GM23248 (cell line): ENCODE data around the gene PDGFB. TPM values are rescaled to one million over a fixed set of nuclear protein-coding genes. Genes with fewer than 3 reads are reported as not detected.

ENCODE experiments used
- DNase-seq: peaks from one replicate; pipeline ENCODE4 v3.0.0-alpha.2; 2015
- H2AFZ ChIP-seq: fragments of 200-600 bp; sonication (generic); 2 replicates; pipeline ENCODE4 v1.6.1; 2016; ENCODE audit warnings: antibody characterized with exemption
- H3F3A ChIP-seq: fragments of 200-600 bp; sonication (generic); 2 replicates; pipeline ENCODE4 v1.6.1; 2016; ENCODE audit warnings: mild to moderate bottlenecking, antibody characterized with exemption, mixed run types; ENCODE audit not compliant: insufficient read depth
- H3K27ac ChIP-seq: fragments of 200-600 bp; sonication (generic); 2 replicates; pipeline ENCODE4 v1.5.1; 2016; ENCODE audit warnings: mild to moderate bottlenecking
- H3K27me3 ChIP-seq: fragments of 200-600 bp; sonication (generic); replicated peaks from 2 replicates; pipeline ENCODE4 v1.6.1; 2016; ENCODE audit warnings: mild to moderate bottlenecking; ENCODE audit not compliant: insufficient read depth
- H3K36me3 ChIP-seq: fragments of 200-600 bp; sonication (generic); 2 replicates; pipeline ENCODE4 v1.6.1; 2016; ENCODE audit warnings: low read depth, mild to moderate bottlenecking
- H3K4me1 ChIP-seq: fragments of 200-600 bp; sonication (generic); 2 replicates; pipeline ENCODE4 v1.6.1; 2016; ENCODE audit warnings: mild to moderate bottlenecking; ENCODE audit not compliant: insufficient read depth
- H3K4me2 ChIP-seq: fragments of 200-600 bp; sonication (generic); one replicate; pipeline ENCODE4 v1.6.1; 2016; ENCODE audit warnings: mild to moderate bottlenecking; ENCODE audit not compliant: unreplicated experiment
- H3K4me3 ChIP-seq: fragments of 200-600 bp; sonication (generic); 2 replicates; pipeline ENCODE4 v1.5.1; 2016; ENCODE audit warnings: mild to moderate bottlenecking
- H3K79me2 ChIP-seq: fragments of 200-600 bp; sonication (generic); 2 replicates; pipeline ENCODE4 v1.6.1; 2016; ENCODE audit warnings: mild to moderate bottlenecking; ENCODE audit not compliant: insufficient read depth
- H3K9ac ChIP-seq: fragments of 200-600 bp; sonication (generic); 2 replicates; pipeline ENCODE4 v1.6.1; 2016; ENCODE audit warnings: mild to moderate bottlenecking
- H3K9me2 ChIP-seq: fragments of 200-600 bp; sonication (generic); 2 replicates; pipeline ENCODE4 v1.6.1; 2016; ENCODE audit warnings: mixed run types, mild to moderate bottlenecking, moderate library complexity; ENCODE audit not compliant: insufficient read depth
- H3K9me3 ChIP-seq: fragments of 200-600 bp; sonication (generic); one replicate; pipeline ENCODE4 v1.6.1; 2017; ENCODE audit warnings: low read depth
- H4K20me1 ChIP-seq: fragments of 200-600 bp; sonication (generic); 2 replicates; pipeline ENCODE4 v1.6.0; 2016; ENCODE audit not compliant: insufficient read depth
- EZH2 ChIP-seq: fragments of 200-600 bp; sonication (generic); IDR thresholded peaks from 2 replicates; pipeline ENCODE4 v1.6.1; 2018; ENCODE audit warnings: antibody characterized with exemption, mild to moderate bottlenecking; ENCODE audit not compliant: insufficient read depth, poor library complexity, severe bottlenecking
- EZH2phosphoT487 ChIP-seq: fragments of 200-600 bp; sonication (generic); IDR thresholded peaks from 2 replicates; pipeline ENCODE4 v1.6.1; 2018; ENCODE audit warnings: antibody characterized with exemption, moderate library complexity, mild to moderate bottlenecking, low read depth; ENCODE audit not compliant: insufficient read depth
- WGBS, 2 experiments: methylation state at CpG; one replicate each; pipeline ENCODE4 v1.1.6; 2015 to 2017; ENCODE audit warnings: low lambda C conversion rate in 2 of 2, low coverage in 1 of 2; ENCODE audit errors: missing lambda C conversion rate in 2 of 2; 5-methylcytosine and 5-hydroxymethylcytosine counted together
- in situ Hi-C: fragments of 300-500 bp; cut with MboI; formaldehyde crosslinking; loops from 2 replicates; pipeline ENCODE4 v1.15.0; 2020
- polyA plus RNA-seq: library from polyadenylated mRNA; unstranded; fragments of >200 nt; fragmentation: Nextera tagmentation; extraction: Ambion mirVana; gene quantifications from 2 replicates; pipeline ENCODE4 v1.2.1, GENCODE V29; 2016
- total RNA-seq: library from RNA; depleted of rRNA; stranded (reverse); fragments of >200 nt; shearing (Covaris generic); gene quantifications from 2 replicates; pipeline ENCODE4 v1.2.3, GENCODE V29; 2014; rRNA removed

Gene PDGFB
- not detected in 2 replicates for total RNA-seq
- polyA plus RNA-seq = 0.14 and 0.49 TPM in 2 replicates

DNA sequence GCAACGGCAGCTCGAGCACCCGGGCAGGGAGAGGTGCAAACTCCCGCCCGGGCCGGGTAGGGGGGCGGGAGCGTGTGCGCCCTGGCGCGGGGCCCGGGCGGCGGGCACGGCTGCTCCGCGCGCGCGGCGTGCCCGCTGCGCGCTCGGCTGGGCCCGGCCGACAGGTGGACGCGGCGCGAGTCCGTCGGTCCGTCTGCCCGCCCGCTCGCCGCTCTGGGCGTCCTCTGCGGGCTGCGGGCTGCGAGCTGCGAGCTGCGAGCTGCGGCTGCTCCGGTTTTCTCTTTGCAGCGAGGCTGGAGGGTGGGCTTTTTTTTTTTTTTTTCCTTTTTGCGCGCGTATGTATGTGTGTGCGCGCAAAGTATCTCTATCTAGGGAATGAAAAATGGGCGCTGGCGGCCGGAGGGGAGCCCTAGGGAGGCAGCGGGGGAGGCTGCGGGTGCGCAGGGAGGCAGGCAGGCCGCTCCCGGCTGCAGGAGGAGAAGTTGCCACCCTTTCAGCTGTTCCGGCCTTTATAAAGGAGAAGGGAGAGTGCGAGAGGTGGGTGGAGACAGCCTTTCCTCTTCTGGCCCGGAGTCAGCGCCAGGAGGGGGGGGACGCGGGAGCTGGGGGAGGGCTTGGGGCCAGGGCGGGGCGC, at the start of gene PDGFB:
PDGFB (minus strand) TSS at position 487 of the 634 bp plus-strand sequence. CDS start 1,019 bp downstream, outside the sequence.
- Histone ChIP-seq H3K27me3 (peaks cover 38% of the 10 kb centered on the region), H3K9me2 (no peaks in the 10 kb centered on the region), H3K27ac (no peak within 1 kb of the TSS), H3K4me3 (peak within 1 kb of the TSS; percentile 51), H3K36me3 (no peaks in the 10 kb centered on the region), H2AFZ (no peak within 1 kb of the TSS), H3K79me2 (no peaks in the 10 kb centered on the region), H3K4me1 (peaks cover 12% of the 10 kb centered on the region; the same call in 1 of the 2 replicates), H3F3A (no peaks in the 10 kb centered on the region), H4K20me1 (no peaks in the 10 kb centered on the region), H3K4me2 (peak within 1 kb of the TSS; percentile 35), H3K9ac (no peak within 1 kb of the TSS), H3K9me3 (no peaks in the 10 kb centered on the region)
- 2 to 4% methylated on average over 41 to 54 of the region's 68 CpGs for WGBS, 2 experiments
- TF ChIP-seq EZH2 = no peak
- TF ChIP-seq EZH2phosphoT487 = no peak
- peak; percentile 35 for DNase-seq
- in situ Hi-C loops = no loop called here

DNA sequence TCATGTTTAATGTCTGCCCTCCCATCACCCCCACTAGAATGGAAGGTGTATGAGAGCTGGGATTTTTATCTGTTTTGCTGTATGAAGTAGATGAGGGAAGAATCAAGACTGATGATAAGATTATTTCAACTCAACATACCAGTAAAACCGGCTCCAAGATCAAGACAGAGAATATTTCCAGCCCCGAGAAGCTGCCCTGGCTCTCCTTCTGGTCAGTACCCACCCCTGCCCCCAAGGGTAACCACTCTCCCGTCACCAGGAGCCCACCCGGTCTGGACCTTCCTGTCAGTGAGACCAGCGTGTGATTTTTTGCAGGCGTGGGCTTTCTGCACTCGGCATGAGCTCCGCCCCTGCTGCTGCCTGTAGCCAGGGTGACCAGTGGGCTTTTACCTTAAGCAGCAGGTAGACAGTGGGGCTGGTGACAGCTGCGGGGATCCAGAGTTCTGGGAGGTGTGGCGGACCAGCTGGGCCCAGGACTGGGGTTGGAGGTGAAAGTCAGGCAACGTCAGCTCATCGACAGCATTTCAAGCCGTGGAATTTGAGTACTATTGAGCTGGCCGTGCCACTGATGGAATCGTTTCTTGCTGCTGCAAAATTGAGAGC, 49.1 kb upstream of the PDGFB start:
- Histone ChIP-seq H3K4me1 (peaks cover 6% of the 10 kb centered on the region), H3K27ac (no peak overlapping the region)
- 83 to 84% methylated on average over 15 of the region's 15 CpGs for WGBS, 2 experiments

DNA sequence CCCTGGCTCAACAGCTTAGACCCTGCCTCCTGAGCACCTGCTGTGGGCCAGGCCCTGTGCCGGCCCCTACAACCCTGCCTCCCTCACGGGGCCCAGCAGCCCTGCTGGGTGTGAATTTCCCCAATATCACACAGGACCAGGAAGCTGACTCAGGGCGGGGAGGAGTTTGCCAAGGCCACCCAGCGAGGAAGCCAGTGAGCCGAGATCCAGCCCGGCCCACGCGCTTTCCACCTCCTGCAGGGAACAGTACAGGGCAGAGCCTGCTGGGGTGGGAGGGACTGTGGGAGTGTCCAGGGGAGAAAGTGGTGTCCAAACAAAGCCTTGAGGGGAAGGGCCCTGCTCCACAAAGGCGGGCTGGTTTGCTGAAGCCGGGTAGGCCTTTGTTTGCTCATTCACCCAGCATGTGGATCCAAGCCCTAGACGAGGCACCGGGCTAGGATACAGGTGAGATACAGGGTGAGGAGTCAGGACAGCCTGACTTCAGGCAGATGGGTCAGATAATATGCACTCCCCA, 47.8 kb upstream of the PDGFB start:
- 11% methylated on average over 12 of the region's 12 CpGs for WGBS, 2 experiments
- no peaks in the 10 kb centered on the region for H3K9me3 ChIP-seq
- H3K27ac ChIP-seq = peak overlapping the region; percentile 35
- H3K4me1 ChIP-seq = peaks cover 6% of the 10 kb centered on the region
- no peaks in the 10 kb centered on the region for H3K9me2 ChIP-seq
- H3K36me3 ChIP-seq = no peaks in the 10 kb centered on the region
- H3K4me3 ChIP-seq = no peak overlapping the region
- peak; percentile 95 for DNase-seq
- peak overlapping the region; percentile 57 for H3K4me2 ChIP-seq
- H3K9ac ChIP-seq = peak overlapping the region; percentile 40
- peak overlapping the region; percentile 0 for H2AFZ ChIP-seq
- in situ Hi-C loops = no loop called here
- no peak for TF ChIP-seq EZH2
- TF ChIP-seq EZH2phosphoT487 = no peak
- no peaks in the 10 kb centered on the region for H3K79me2 ChIP-seq
- no peaks in the 10 kb centered on the region for H4K20me1 ChIP-seq
- no peaks in the 10 kb centered on the region for H3F3A ChIP-seq
- H3K27me3 ChIP-seq = no peaks in the 10 kb centered on the region

More for the DNA sequence above, 49.1 kb upstream of the PDGFB start:
- Histone ChIP-seq H3K4me3 (no peak overlapping the region), H3K36me3 (no peaks in the 10 kb centered on the region), H3K79me2 (no peaks in the 10 kb centered on the region), H3K9me2 (no peaks in the 10 kb centered on the region), H3K9me3 (no peaks in the 10 kb centered on the region), H3K9ac (no peak overlapping the region), H3F3A (no peaks in the 10 kb centered on the region), H4K20me1 (no peaks in the 10 kb centered on the region), H3K4me2 (no peak overlapping the region), H3K27me3 (no peaks in the 10 kb centered on the region), H2AFZ (no peak overlapping the region)
- no peak for TF ChIP-seq EZH2
- no peak for TF ChIP-seq EZH2phosphoT487
- DNase-seq = no peak
- in situ Hi-C loops = no loop called here

DNA sequence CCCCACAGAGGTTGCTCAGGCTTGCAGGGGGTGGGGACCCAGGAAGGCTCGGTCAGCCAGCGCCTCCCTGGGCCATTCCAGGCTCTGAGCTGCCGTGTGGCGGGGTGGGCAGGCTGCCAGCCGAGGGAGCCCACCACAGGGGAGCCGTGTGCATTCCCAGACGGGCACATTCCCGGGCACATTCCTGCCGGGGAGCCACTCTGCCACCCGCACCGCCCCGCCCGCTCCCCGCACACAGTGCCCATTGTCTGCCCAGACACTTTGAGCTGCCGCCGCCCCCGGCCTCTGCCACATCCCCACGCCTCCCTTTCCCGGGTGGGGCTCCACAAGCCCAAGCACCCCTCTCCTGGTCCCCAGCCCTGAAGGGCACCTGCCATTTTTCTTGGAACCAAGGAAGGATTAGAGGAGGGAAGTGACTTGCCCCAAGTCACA, 47.3 kb upstream of the PDGFB start:
- Histone ChIP-seq H4K20me1 (no peaks in the 10 kb centered on the region), H3K9ac (peak overlapping the region; percentile 40), H3K27me3 (no peaks in the 10 kb centered on the region), H3K4me1 (peaks cover 6% of the 10 kb centered on the region), H3K27ac (peak overlapping the region; percentile 35), H3K36me3 (no peaks in the 10 kb centered on the region), H3K79me2 (no peaks in the 10 kb centered on the region), H3K9me2 (no peaks in the 10 kb centered on the region), H3F3A (no peaks in the 10 kb centered on the region), H3K9me3 (no peaks in the 10 kb centered on the region), H3K4me3 (no peak overlapping the region), H2AFZ (peak overlapping the region; percentile 0), H3K4me2 (peak overlapping the region; percentile 57)
- TF ChIP-seq EZH2 (no peak), EZH2phosphoT487 (no peak)
- peak; percentile 15 for DNase-seq
- in situ Hi-C loops = no loop called here
- WGBS, 2 experiments = 69 to 86% methylated on average over 5 to 15 of the region's 19 CpGs
